RWPE2 (cell line): ENCODE measurements around the gene SPATC1L.
"Not testable (repeated sequence)": the region's sequence is repeated elsewhere in the genome, so short reads cannot be mapped to it uniquely, and the experiment has no call there.

Experiments
- ATAC-seq: fragments of 200-7000 bp; cut with Tn5 transposase; 3 replicates; pipeline ENCODE4 v1.9.1; 2021; ENCODE audit warnings: low read depth
- DNase-seq: peaks from one replicate; pipeline ENCODE4 v3.0.0-alpha.2; 2020; ENCODE audit warnings: low spot score
- H3K27ac ChIP-seq: fragments of 450-650 bp; 2 replicates; pipeline ENCODE4 v1.5.1; 2017; ENCODE audit warnings: mild to moderate bottlenecking; ENCODE audit not compliant: poor library complexity, severe bottlenecking
- H3K27me3 ChIP-seq: fragments of 250-450 bp; sonication (Bioruptor Pico); 2 replicates; pipeline ENCODE4 v1.5.1; 2021; ENCODE audit warnings: mild to moderate bottlenecking, moderate library complexity; ENCODE audit not compliant: insufficient read depth, poor library complexity, severe bottlenecking
- H3K36me3 ChIP-seq: fragments of 250-450 bp; sonication (Bioruptor Pico); 2 replicates; pipeline ENCODE4 v1.5.1; 2020; ENCODE audit warnings: low read depth, mild to moderate bottlenecking, moderate library complexity
- H3K4me1 ChIP-seq: fragments of 250-450 bp; sonication (Bioruptor Pico); 2 replicates; pipeline ENCODE4 v1.5.1; 2021; ENCODE audit warnings: mild to moderate bottlenecking, moderate library complexity; ENCODE audit not compliant: insufficient read depth, poor library complexity, severe bottlenecking
- H3K4me3 ChIP-seq: fragments of 250-450 bp; sonication (Bioruptor Pico); 2 replicates; pipeline ENCODE4 v1.5.1; 2021; ENCODE audit warnings: mild to moderate bottlenecking, moderate library complexity; ENCODE audit not compliant: severe bottlenecking
- H3K9me3 ChIP-seq: fragments of 250-450 bp; sonication (Bioruptor Pico); 2 replicates; pipeline ENCODE4 v1.5.1; 2021; ENCODE audit warnings: mild to moderate bottlenecking, moderate library complexity; ENCODE audit not compliant: severe bottlenecking
- TF ChIP-seq, protein P1 (sequence below): fragments of 450-650 bp; IDR thresholded peaks from one replicate; pipeline ENCODE4 v1.5.1; 2017; ENCODE audit warnings: mild to moderate bottlenecking, moderate library complexity; ENCODE audit not compliant: poor library complexity, severe bottlenecking

Gene SPATC1L

DNA sequence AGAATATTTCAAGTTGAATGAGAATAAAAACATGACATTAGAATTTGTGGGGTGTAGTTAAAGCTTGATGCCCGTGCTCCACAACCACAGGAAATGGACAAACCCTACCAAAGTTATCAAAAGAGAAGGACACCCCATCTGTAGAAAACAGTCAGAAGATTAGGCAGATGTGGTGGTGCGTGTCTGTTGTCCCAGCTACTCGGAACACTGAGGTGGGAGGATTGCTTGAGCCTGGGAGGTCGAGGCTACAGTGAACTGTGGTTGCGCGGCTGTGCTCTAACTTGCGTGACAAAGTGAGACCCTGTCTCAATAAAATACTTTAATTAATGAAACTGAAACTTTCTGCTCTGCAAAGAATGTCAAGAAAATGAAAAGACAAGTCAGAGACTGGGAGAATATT lies 1.5 kb upstream of the SPATC1L start:
- no peaks in the 10 kb centered on the region for H3K27me3 ChIP-seq
- peaks cover 18% of the 10 kb centered on the region for H3K4me1 ChIP-seq
- H3K27ac ChIP-seq: peak overlapping the region; percentile 54
- DNase-seq (no peak), ATAC-seq (no peak)
- no peak overlapping the region for H3K4me3 ChIP-seq
- peaks cover 20% of the 10 kb centered on the region for H3K36me3 ChIP-seq
- no peaks in the 10 kb centered on the region for H3K9me3 ChIP-seq
- TF ChIP-seq, protein P1, sequence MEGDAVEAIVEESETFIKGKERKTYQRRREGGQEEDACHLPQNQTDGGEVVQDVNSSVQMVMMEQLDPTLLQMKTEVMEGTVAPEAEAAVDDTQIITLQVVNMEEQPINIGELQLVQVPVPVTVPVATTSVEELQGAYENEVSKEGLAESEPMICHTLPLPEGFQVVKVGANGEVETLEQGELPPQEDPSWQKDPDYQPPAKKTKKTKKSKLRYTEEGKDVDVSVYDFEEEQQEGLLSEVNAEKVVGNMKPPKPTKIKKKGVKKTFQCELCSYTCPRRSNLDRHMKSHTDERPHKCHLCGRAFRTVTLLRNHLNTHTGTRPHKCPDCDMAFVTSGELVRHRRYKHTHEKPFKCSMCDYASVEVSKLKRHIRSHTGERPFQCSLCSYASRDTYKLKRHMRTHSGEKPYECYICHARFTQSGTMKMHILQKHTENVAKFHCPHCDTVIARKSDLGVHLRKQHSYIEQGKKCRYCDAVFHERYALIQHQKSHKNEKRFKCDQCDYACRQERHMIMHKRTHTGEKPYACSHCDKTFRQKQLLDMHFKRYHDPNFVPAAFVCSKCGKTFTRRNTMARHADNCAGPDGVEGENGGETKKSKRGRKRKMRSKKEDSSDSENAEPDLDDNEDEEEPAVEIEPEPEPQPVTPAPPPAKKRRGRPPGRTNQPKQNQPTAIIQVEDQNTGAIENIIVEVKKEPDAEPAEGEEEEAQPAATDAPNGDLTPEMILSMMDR: no peak

DNA sequence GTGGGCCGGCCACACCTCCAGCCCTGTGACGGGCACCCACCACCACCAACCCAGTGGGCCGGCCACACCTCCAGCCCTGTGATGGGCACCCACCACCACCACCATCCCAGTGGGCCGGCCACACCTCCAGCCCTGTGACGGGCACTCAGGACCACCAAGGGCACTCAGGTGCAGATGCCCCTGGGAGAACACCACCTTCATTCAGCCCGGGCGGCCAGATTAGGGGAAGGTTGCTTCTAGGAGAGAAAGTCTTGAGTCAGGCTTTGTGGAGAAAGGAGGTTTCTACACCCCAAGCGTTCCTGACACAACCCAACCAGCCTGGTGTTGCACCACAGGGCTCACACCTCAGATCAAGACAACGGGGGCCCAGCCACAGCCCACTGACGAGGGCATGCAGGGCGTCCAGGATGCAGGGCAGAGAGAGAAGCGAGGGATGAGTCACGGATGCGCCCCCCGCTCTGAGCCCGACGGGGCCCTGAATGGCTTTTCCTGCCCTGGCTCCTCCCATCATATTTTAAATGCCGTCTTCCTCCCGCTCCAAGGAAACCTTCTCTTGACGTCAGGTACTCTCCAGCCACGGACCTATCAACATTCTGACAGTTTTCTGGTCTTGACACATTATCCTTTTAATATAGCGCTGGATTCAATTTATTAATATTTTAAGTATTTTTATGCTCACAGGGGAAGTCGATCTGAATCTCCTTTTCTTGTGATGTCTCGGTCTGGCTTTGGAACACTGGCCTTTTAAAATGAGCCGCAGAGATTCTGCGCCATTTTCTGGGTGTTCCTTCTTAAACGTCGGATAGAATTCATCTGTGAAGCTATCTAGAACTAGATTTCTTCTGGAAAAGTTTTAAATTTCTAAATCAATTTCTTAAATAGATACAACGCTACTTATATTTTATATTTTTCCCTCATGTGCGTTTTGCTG lies 631 bp upstream of the SPATC1L start:
- H3K4me3 ChIP-seq: peak overlapping the region; percentile 55
- H3K27ac ChIP-seq: peak overlapping the region; percentile 54
- TF ChIP-seq, protein P1: no peak
- peak; percentile 74 for ATAC-seq
- peaks cover 18% of the 10 kb centered on the region for H3K4me1 ChIP-seq
- no peaks in the 10 kb centered on the region for H3K9me3 ChIP-seq
- peaks cover 16% of the 10 kb centered on the region for H3K36me3 ChIP-seq
- no peaks in the 10 kb centered on the region for H3K27me3 ChIP-seq
- DNase-seq: peak; percentile 93

DNA sequence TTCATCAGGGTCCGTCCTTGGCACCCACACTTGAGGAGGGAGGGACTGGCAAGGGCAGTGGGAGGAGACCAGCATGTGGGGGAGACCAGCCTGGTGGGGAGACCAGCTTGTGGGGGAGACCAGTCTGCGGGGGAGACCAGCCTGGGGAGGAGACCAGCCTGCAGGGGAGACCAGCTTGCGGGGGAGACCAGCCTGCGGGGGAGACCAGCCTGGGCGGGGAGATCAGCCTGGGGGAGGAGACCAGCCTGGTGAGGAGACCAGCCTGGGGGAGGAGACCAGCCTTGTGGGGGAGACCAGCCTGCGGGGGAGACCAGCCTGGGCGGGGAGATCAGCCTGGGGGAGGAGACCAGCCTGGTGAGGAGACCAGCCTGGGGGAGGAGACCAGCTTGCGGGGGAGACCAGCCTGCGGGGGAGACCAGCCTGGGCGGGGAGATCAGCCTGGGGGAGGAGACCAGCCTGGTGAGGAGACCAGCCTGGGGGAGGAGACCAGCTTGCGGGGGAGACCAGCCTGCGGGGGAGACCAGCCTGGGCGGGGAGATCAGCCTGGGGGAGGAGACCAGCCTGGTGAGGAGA lies 836 bp downstream of the SPATC1L start:
- not testable (repeated sequence) for H3K4me1 ChIP-seq, ATAC-seq, H3K9me3 ChIP-seq, H3K27me3 ChIP-seq, H3K36me3 ChIP-seq, H3K27ac ChIP-seq, DNase-seq
- peak overlapping the region; percentile 75 for H3K4me3 ChIP-seq

DNA sequence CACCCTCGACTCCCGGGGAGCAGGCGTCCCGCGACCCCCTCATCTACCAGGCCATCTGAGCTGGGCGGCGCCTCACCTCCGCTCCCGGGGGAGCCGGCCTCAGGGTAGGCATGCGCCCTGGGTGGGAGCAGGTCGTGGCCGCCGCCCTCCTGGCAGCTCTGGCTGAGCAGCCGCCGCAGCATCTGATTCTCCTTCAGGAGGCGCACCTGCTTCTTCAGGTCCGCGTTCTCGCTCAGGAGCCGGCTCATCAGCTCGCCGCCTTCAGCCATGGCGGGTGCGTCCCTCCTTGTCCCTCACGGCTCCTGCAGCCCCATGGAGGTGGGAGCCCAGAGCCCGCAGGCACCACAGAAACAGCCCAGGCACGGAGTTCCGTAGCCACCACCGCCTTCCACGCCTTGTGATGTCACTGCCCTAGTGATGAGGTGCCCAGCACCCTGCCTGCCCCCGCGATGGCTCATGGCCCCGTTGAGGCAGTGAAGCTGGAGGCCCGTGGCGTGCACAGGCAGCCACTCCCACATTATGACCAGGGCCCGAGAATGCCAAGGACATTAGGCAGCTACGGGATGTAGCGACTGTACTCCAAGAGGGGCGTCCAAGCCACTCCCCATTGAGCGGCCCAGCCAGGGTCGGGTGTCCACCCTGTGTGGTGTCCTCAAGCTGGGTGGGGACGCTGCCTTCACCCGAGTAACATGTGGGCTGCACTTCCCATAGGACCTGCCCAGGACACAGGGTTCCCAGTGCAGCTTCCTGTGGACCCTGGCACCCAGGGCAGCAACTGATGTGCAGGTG lies 1.5 kb downstream of the SPATC1L start:
- DNase-seq: peak; percentile 75
- H3K27me3 ChIP-seq: no peaks in the 10 kb centered on the region
- no peaks in the 10 kb centered on the region for H3K36me3 ChIP-seq
- H3K4me1 ChIP-seq: peaks cover 5% of the 10 kb centered on the region
- TF ChIP-seq, protein P1: no peak
- H3K9me3 ChIP-seq: peaks cover under 1% of the 10 kb centered on the region
- ATAC-seq: no peak
- H3K27ac ChIP-seq: no peak overlapping the region
- no peak overlapping the region for H3K4me3 ChIP-seq

DNA sequence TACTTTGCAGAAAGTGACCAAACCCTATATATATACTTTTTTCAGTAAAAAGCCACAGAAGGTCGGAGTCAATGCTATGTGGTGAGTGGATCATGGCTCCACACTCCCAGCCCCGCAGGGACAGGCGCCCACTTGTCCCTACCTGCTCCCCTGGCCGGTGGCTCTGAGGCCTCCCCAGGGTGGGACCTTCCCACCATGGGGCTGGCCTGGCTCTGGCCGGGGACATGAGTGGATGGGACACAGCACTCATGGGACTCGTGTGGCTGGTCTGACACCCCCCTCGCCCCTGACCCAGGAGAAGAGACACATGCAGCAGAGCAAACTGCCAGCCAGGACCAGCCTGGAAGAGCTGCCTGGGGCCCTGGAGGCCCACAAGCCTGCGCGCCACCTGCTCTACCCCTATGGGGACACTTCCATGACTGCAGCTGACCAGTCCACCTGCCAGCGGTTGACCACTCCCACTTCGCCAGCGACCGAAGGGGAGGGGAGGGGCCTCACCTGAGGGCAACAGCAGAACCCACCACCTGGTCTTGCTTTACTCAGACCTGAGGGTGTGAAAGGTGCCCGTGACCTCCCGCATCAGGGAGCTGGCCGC lies 2.2 kb downstream of the SPATC1L start:
- TF ChIP-seq, protein P1: no peak
- H3K36me3 ChIP-seq: no peaks in the 10 kb centered on the region
- H3K27ac ChIP-seq: no peak overlapping the region

More for the DNA sequence above, 2.2 kb downstream of the SPATC1L start:
- Histone ChIP-seq H3K4me3 (no peak overlapping the region), H3K4me1 (peaks cover 5% of the 10 kb centered on the region), H3K9me3 (peaks cover 2% of the 10 kb centered on the region), H3K27me3 (no peaks in the 10 kb centered on the region)
- ATAC-seq (no peak), DNase-seq (no peak)
